WTC11 (cell line): ENCODE results near the gene RPS3. TPM values are rescaled to one million over a fixed set of nuclear protein-coding genes. Genes with fewer than 3 reads are reported as not detected.

ENCODE experiments used
- ATAC-seq: fragments of 200-7000 bp; cut with Tn5 transposase; 2 replicates; pipeline ENCODE4 v1.10.0; 2021; ENCODE audit warnings: mild to moderate bottlenecking, moderate library complexity
- CTCF ChIA-PET: fragments of 300-600 bp; sonication (Branson Sonifier 250); formaldehyde crosslinking; loops from one replicate; lab custom pipeline; 2021; ENCODE audit warnings: antibody characterized with exemption; lab: Charles Lee
- POLR2A ChIA-PET: fragments of 350-600 bp; sonication (Branson Sonifier 250); formaldehyde crosslinking; loops from one replicate; lab custom pipeline; 2021; ENCODE audit warnings: antibody characterized with exemption; lab: Charles Lee
- DNase-seq: peaks from one replicate; pipeline ENCODE4 v3.0.0; 2021; ENCODE audit warnings: low spot score
- H3K27ac Mint-ChIP-seq: 2 replicates; pipeline ENCODE4 v1.8.0; 2021; ENCODE audit warnings: mixed read lengths
- H3K27me3 Mint-ChIP-seq: 2 replicates; pipeline ENCODE4 v1.8.0; 2021; ENCODE audit warnings: low read depth, mild to moderate bottlenecking, moderate library complexity, mixed read lengths
- H3K36me3 Mint-ChIP-seq: 2 replicates; pipeline ENCODE4 v1.8.0; 2021; ENCODE audit warnings: mixed read lengths
- H3K4me1 Mint-ChIP-seq: 2 replicates; pipeline ENCODE4 v1.8.0; 2022; ENCODE audit warnings: mixed read lengths
- H3K4me3 Mint-ChIP-seq: 2 replicates; pipeline ENCODE4 v1.8.0; 2021; ENCODE audit warnings: mild to moderate bottlenecking, moderate library complexity, mixed read lengths
- H3K9me3 Mint-ChIP-seq: 2 replicates; pipeline ENCODE4 v1.8.0; 2021; ENCODE audit warnings: mixed read lengths
- CBFB ChIP-seq: sonication (generic); formaldehyde crosslinking; IDR thresholded peaks from 2 replicates; pipeline ENCODE4 v1.8.1; 2022; ENCODE audit warnings: mild to moderate bottlenecking, low read depth, missing genetic modification reagents
- CREM ChIP-seq: sonication (generic); formaldehyde crosslinking; IDR thresholded peaks from 2 replicates; pipeline ENCODE4 v1.8.1; 2022; ENCODE audit warnings: mild to moderate bottlenecking, missing genetic modification reagents, moderate library complexity
- ETV6 ChIP-seq: sonication (generic); formaldehyde crosslinking; IDR thresholded peaks from 2 replicates; pipeline ENCODE4 v1.8.1; 2022; ENCODE audit warnings: mild to moderate bottlenecking, missing genetic modification reagents
- FOXK1 ChIP-seq: sonication (generic); formaldehyde crosslinking; IDR thresholded peaks from 2 replicates; pipeline ENCODE4 v1.8.0; 2022; ENCODE audit warnings: mild to moderate bottlenecking, moderate library complexity, missing genetic modification reagents
- FOXP1 ChIP-seq: sonication (generic); formaldehyde crosslinking; IDR thresholded peaks from 2 replicates; pipeline ENCODE4 v1.8.0; 2022; ENCODE audit warnings: missing genetic modification reagents, mild to moderate bottlenecking, moderate library complexity, borderline replicate concordance
- GABPB1 ChIP-seq: sonication (generic); formaldehyde crosslinking; IDR thresholded peaks from 2 replicates; pipeline ENCODE4 v1.8.1; 2023; ENCODE audit warnings: mild to moderate bottlenecking, missing genetic modification reagents
- GTF2I ChIP-seq: fragments of 250-450 bp; sonication (Bioruptor Pico); conservative IDR thresholded peaks from 2 replicates; pipeline ENCODE4 v1.4.0; 2021; ENCODE audit warnings: mild to moderate bottlenecking
- NR3C1 ChIP-seq: sonication (generic); formaldehyde crosslinking; conservative IDR thresholded peaks from 2 replicates; pipeline ENCODE4 v1.8.1; 2023; ENCODE audit warnings: low read depth, mild to moderate bottlenecking, missing genetic modification reagents
- OVOL2 ChIP-seq: fragments of 250-450 bp; sonication (Bioruptor Pico); IDR thresholded peaks from 2 replicates; pipeline ENCODE4 v1.9.0; 2021; ENCODE audit warnings: mild to moderate bottlenecking, borderline replicate concordance
- RELA ChIP-seq: sonication (generic); formaldehyde crosslinking; IDR thresholded peaks from 2 replicates; pipeline ENCODE4 v1.8.1; 2022; ENCODE audit warnings: missing genetic modification reagents, mild to moderate bottlenecking, borderline replicate concordance
- RORB ChIP-seq: fragments of 250-450 bp; sonication (Bioruptor Pico); IDR thresholded peaks from 2 replicates; pipeline ENCODE4 v1.9.0; 2021; ENCODE audit warnings: mild to moderate bottlenecking
- TP53 ChIP-seq: sonication (generic); formaldehyde crosslinking; IDR thresholded peaks from 2 replicates; pipeline ENCODE4 v1.8.1; 2023; ENCODE audit warnings: mild to moderate bottlenecking, missing genetic modification reagents
- ZNF138 ChIP-seq: sonication (generic); formaldehyde crosslinking; conservative IDR thresholded peaks from 2 replicates; pipeline ENCODE4 v1.8.1; 2022; ENCODE audit warnings: mild to moderate bottlenecking, moderate library complexity, missing genetic modification reagents
- ZNF396 ChIP-seq: fragments of 250-450 bp; sonication (Bioruptor Pico); IDR thresholded peaks from 2 replicates; pipeline ENCODE4 v1.8.0; 2021; ENCODE audit warnings: mild to moderate bottlenecking, moderate library complexity, borderline replicate concordance
- ZNF423 ChIP-seq: fragments of 250-450 bp; sonication (Bioruptor Pico); IDR thresholded peaks from 2 replicates; pipeline ENCODE4 v2.1.2; 2022; ENCODE audit warnings: mild to moderate bottlenecking, moderate library complexity
- total RNA-seq: library from RNA; stranded (reverse); gene quantifications from 3 replicates; pipeline ENCODE4 v1.2.3, GENCODE V29; 2021
- TF ChIP-seq, protein P1 (sequence below): sonication (generic); formaldehyde crosslinking; conservative IDR thresholded peaks from 2 replicates; pipeline ENCODE4 v1.8.1; 2023; ENCODE audit warnings: mild to moderate bottlenecking, low read depth, missing genetic modification reagents, moderate library complexity
- TF ChIP-seq, protein P2 (sequence below): sonication (generic); formaldehyde crosslinking; IDR thresholded peaks from 2 replicates; pipeline ENCODE4 v1.8.0; 2022; ENCODE audit warnings: mild to moderate bottlenecking, missing genetic modification reagents
- TF ChIP-seq, protein P3 (sequence below): fragments of 250-450 bp; sonication (Bioruptor Pico); IDR thresholded peaks from 2 replicates; pipeline ENCODE4 v1.9.0; 2021; ENCODE audit warnings: moderate library complexity, mild to moderate bottlenecking, inconsistent platforms, borderline replicate concordance
- TF ChIP-seq, protein P4 (sequence below): sonication (generic); formaldehyde crosslinking; IDR thresholded peaks from 2 replicates; pipeline ENCODE4 v1.8.1; 2023; ENCODE audit warnings: mild to moderate bottlenecking, missing genetic modification reagents, borderline replicate concordance
- TF ChIP-seq, protein P5 (sequence below): sonication (generic); formaldehyde crosslinking; IDR thresholded peaks from 2 replicates; pipeline ENCODE4 v1.8.1; 2022; ENCODE audit warnings: mild to moderate bottlenecking, moderate library complexity, missing genetic modification reagents
- TF ChIP-seq, protein P6 (sequence below): sonication (generic); formaldehyde crosslinking; IDR thresholded peaks from 2 replicates; pipeline ENCODE4 v1.8.1; 2023; ENCODE audit warnings: mild to moderate bottlenecking, missing genetic modification reagents
- TF ChIP-seq, protein P7 (sequence below): sonication (generic); formaldehyde crosslinking; conservative IDR thresholded peaks from 2 replicates; pipeline ENCODE4 v1.8.1; 2022; ENCODE audit warnings: mild to moderate bottlenecking, missing genetic modification reagents
- TF ChIP-seq, protein P8 (sequence below): sonication (generic); formaldehyde crosslinking; IDR thresholded peaks from 2 replicates; pipeline ENCODE4 v1.8.1; 2023; ENCODE audit warnings: mild to moderate bottlenecking, moderate library complexity, missing genetic modification reagents

The RPS3 gene
- total RNA-seq, 1 experiment from 2014 or later = 3,967 TPM

DNA sequence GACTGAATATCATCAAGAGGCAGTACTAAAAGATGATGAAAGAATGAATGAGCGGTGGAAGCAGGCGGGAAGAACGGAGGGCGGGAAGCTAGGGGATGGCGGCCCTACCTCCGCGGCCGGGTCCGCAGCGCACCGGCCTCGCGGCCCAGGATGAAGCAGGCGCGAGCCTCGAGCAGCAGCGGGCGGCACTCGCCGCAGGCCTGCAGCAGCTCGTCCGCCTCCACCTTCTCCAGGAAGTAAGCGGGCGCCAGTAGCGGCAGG is 30.3 kb downstream of the RPS3 start (continued):
- TF ChIP-seq, protein P1, sequence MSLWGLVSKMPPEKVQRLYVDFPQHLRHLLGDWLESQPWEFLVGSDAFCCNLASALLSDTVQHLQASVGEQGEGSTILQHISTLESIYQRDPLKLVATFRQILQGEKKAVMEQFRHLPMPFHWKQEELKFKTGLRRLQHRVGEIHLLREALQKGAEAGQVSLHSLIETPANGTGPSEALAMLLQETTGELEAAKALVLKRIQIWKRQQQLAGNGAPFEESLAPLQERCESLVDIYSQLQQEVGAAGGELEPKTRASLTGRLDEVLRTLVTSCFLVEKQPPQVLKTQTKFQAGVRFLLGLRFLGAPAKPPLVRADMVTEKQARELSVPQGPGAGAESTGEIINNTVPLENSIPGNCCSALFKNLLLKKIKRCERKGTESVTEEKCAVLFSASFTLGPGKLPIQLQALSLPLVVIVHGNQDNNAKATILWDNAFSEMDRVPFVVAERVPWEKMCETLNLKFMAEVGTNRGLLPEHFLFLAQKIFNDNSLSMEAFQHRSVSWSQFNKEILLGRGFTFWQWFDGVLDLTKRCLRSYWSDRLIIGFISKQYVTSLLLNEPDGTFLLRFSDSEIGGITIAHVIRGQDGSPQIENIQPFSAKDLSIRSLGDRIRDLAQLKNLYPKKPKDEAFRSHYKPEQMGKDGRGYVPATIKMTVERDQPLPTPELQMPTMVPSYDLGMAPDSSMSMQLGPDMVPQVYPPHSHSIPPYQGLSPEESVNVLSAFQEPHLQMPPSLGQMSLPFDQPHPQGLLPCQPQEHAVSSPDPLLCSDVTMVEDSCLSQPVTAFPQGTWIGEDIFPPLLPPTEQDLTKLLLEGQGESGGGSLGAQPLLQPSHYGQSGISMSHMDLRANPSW (CRISPR knock-in tag) = 0 out of 2 replicates have a peak, but pooled peaks have one; percentile 93
- TF ChIP-seq RELA (CRISPR knock-in tag) = no peak
- TF ChIP-seq TP53 (CRISPR knock-in tag) = no peak
- no peak for TF ChIP-seq CBFB (CRISPR knock-in tag)
- no peak for TF ChIP-seq ZNF423
- TF ChIP-seq, protein P2, sequence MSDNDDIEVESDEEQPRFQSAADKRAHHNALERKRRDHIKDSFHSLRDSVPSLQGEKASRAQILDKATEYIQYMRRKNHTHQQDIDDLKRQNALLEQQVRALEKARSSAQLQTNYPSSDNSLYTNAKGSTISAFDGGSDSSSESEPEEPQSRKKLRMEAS (CRISPR knock-in tag) = peak; percentile 99; the same call in 1 of the 2 replicates
- TF ChIP-seq GTF2I (CRISPR knock-in tag) = no peak
- TF ChIP-seq ZNF396 (CRISPR knock-in tag) = no peak
- TF ChIP-seq, protein P3, sequence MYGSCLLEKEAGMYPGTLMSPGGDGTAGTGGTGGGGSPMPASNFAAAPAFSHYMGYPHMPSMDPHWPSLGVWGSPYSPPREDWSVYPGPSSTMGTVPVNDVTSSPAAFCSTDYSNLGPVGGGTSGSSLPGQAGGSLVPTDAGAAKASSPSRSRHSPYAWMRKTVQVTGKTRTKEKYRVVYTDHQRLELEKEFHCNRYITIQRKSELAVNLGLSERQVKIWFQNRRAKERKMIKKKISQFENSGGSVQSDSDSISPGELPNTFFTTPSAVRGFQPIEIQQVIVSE (CRISPR knock-in tag) = no peak

DNA sequence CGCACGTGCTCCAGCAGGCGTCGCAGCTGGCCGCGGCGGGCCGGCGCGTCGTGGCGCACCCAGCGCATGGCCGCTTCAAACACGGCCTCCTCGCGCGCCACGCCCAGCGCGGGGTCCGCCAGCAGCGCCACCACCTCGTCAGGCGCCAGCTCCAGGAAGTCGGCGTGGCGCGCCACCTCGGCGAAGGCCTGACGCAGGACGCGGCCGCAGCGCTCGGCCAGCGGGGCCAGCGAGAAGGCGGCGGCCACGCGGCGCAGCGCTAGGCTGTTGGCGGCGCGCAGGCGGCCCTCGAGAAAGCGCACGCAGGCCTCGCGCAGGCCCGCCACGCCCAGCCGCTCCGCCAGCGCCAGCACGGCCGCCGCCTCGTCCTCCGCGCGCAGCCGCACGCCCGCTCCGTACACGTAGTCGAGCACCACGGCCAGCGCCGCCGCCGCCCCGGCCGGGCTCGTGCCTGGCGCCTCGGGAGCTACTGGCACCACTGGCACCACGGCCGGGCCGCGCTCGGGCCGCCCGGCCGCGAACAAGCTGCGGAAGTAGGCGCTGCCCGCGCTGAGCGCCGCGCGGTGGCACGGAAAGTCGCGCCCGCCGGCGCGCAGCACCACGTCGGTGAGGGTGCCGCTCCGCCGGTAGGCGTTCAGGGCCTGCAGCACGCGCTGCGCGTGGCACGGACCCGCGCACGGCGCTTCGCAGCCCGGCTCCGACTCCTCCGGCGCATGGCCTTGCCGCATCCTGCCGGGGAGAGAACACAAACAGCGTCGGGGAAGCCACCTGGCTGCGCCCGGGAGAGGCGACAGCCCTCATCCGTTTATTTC is 30.8 kb downstream of the RPS3 start:
- peaks cover 30% of the 10 kb centered on the region for H3K4me1 Mint-ChIP-seq
- CTCF ChIA-PET = interaction anchor here (0.6 to 1.6 kb wide), 7 partner anchors 21 to 150 kb away, joined by 3 to 6 read pairs (median 3); partner anchors contain the start of gene GDPD5
- DNase-seq (peak; percentile 62), ATAC-seq (peak; percentile 19)
- H3K9me3 Mint-ChIP-seq = peaks cover 9% of the 10 kb centered on the region
- POLR2A ChIA-PET = no interaction called here
- peaks cover 78% of the 10 kb centered on the region for H3K27me3 Mint-ChIP-seq
- H3K27ac Mint-ChIP-seq = no peak overlapping the region
- peaks cover 9% of the 10 kb centered on the region for H3K36me3 Mint-ChIP-seq
- peak overlapping the region; percentile 72 for H3K4me3 Mint-ChIP-seq
- TF ChIP-seq, protein P4, sequence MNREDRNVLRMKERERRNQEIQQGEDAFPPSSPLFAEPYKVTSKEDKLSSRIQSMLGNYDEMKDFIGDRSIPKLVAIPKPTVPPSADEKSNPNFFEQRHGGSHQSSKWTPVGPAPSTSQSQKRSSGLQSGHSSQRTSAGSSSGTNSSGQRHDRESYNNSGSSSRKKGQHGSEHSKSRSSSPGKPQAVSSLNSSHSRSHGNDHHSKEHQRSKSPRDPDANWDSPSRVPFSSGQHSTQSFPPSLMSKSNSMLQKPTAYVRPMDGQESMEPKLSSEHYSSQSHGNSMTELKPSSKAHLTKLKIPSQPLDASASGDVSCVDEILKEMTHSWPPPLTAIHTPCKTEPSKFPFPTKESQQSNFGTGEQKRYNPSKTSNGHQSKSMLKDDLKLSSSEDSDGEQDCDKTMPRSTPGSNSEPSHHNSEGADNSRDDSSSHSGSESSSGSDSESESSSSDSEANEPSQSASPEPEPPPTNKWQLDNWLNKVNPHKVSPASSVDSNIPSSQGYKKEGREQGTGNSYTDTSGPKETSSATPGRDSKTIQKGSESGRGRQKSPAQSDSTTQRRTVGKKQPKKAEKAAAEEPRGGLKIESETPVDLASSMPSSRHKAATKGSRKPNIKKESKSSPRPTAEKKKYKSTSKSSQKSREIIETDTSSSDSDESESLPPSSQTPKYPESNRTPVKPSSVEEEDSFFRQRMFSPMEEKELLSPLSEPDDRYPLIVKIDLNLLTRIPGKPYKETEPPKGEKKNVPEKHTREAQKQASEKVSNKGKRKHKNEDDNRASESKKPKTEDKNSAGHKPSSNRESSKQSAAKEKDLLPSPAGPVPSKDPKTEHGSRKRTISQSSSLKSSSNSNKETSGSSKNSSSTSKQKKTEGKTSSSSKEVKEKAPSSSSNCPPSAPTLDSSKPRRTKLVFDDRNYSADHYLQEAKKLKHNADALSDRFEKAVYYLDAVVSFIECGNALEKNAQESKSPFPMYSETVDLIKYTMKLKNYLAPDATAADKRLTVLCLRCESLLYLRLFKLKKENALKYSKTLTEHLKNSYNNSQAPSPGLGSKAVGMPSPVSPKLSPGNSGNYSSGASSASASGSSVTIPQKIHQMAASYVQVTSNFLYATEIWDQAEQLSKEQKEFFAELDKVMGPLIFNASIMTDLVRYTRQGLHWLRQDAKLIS (CRISPR knock-in tag) = no peak
- TF ChIP-seq RORB (CRISPR knock-in tag) (no peak), ETV6 (CRISPR knock-in tag) (peak; percentile 100), CBFB (CRISPR knock-in tag) (peak; percentile 99), GABPB1 (no peak), NR3C1 (peak; percentile 97; the same call in 1 of the 2 replicates), CREM (CRISPR knock-in tag) (peak; percentile 95), OVOL2 (no peak), FOXP1 (peak; percentile 100), ZNF138 (CRISPR knock-in tag) (peak; percentile 98), FOXK1 (CRISPR knock-in tag) (peak; percentile 99)
- TF ChIP-seq, protein P5, sequence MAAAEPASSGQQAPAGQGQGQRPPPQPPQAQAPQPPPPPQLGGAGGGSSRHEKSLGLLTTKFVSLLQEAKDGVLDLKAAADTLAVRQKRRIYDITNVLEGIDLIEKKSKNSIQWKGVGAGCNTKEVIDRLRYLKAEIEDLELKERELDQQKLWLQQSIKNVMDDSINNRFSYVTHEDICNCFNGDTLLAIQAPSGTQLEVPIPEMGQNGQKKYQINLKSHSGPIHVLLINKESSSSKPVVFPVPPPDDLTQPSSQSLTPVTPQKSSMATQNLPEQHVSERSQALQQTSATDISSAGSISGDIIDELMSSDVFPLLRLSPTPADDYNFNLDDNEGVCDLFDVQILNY = peak; percentile 99
- TF ChIP-seq, protein P6, sequence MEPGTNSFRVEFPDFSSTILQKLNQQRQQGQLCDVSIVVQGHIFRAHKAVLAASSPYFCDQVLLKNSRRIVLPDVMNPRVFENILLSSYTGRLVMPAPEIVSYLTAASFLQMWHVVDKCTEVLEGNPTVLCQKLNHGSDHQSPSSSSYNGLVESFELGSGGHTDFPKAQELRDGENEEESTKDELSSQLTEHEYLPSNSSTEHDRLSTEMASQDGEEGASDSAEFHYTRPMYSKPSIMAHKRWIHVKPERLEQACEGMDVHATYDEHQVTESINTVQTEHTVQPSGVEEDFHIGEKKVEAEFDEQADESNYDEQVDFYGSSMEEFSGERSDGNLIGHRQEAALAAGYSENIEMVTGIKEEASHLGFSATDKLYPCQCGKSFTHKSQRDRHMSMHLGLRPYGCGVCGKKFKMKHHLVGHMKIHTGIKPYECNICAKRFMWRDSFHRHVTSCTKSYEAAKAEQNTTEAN (CRISPR knock-in tag) = peak; percentile 99; the same call in 1 of the 2 replicates
- TF ChIP-seq, protein P7, sequence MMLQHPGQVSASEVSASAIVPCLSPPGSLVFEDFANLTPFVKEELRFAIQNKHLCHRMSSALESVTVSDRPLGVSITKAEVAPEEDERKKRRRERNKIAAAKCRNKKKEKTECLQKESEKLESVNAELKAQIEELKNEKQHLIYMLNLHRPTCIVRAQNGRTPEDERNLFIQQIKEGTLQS (CRISPR knock-in tag) = peak; percentile 89
- TF ChIP-seq, protein P8, sequence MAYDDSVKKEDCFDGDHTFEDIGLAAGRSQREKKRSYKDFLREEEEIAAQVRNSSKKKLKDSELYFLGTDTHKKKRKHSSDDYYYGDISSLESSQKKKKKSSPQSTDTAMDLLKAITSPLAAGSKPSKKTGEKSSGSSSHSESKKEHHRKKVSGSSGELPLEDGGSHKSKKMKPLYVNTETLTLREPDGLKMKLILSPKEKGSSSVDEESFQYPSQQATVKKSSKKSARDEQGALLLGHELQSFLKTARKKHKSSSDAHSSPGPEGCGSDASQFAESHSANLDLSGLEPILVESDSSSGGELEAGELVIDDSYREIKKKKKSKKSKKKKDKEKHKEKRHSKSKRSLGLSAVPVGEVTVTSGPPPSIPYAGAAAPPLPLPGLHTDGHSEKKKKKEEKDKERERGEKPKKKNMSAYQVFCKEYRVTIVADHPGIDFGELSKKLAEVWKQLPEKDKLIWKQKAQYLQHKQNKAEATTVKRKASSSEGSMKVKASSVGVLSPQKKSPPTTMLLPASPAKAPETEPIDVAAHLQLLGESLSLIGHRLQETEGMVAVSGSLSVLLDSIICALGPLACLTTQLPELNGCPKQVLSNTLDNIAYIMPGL (CRISPR knock-in tag) = peak; percentile 98
